HEK293 (cell line): Measurements from ENCODE around the gene ZNF786.

Source experiments
- EGR2 ChIP-seq: fragments of 450-650 bp; formaldehyde crosslinking; IDR thresholded peaks from 2 replicates; pipeline ENCODE4 v1.5.1; 2016; ENCODE audit warnings: low read depth, missing biosample characterization, missing genetic modification characterization
- GLI4 ChIP-seq: fragments of 450-650 bp; formaldehyde crosslinking; IDR thresholded peaks from 2 replicates; pipeline ENCODE4 v1.5.1; 2016; ENCODE audit warnings: missing biosample characterization, missing genetic modification characterization
- HIC1 ChIP-seq: fragments of 450-650 bp; formaldehyde crosslinking; IDR thresholded peaks from 2 replicates; pipeline ENCODE4 v1.5.1; 2016; ENCODE audit warnings: missing biosample characterization, missing genetic modification characterization
- OSR2 ChIP-seq: fragments of 450-650 bp; formaldehyde crosslinking; IDR thresholded peaks from 2 replicates; pipeline ENCODE4 v1.5.1; 2016; ENCODE audit warnings: missing biosample characterization, missing genetic modification characterization
- PRDM10 ChIP-seq: fragments of 450-650 bp; formaldehyde crosslinking; IDR thresholded peaks from 2 replicates; pipeline ENCODE4 v1.5.1; 2016; ENCODE audit warnings: missing biosample characterization, missing genetic modification characterization
- ZBTB10 ChIP-seq: fragments of 450-650 bp; formaldehyde crosslinking; IDR thresholded peaks from 2 replicates; pipeline ENCODE4 v1.5.1; 2016; ENCODE audit warnings: missing biosample characterization, missing genetic modification characterization
- ZBTB7A ChIP-seq: fragments of 450-650 bp; formaldehyde crosslinking; IDR thresholded peaks from 2 replicates; pipeline ENCODE4 v1.5.1; 2016; ENCODE audit warnings: low read depth, missing biosample characterization, missing genetic modification characterization
- ZFP69B ChIP-seq: fragments of 450-650 bp; formaldehyde crosslinking; IDR thresholded peaks from 2 replicates; pipeline ENCODE4 v1.5.1; 2016; ENCODE audit warnings: missing biosample characterization, missing genetic modification characterization
- ZNF138 ChIP-seq: fragments of 450-650 bp; formaldehyde crosslinking; IDR thresholded peaks from 2 replicates; pipeline ENCODE4 v1.5.1; 2016; ENCODE audit warnings: missing biosample characterization, missing genetic modification characterization, borderline replicate concordance
- ZNF26 ChIP-seq: fragments of 450-650 bp; formaldehyde crosslinking; IDR thresholded peaks from 2 replicates; pipeline ENCODE4 v1.5.1; 2016; ENCODE audit warnings: missing biosample characterization, missing genetic modification characterization
- ZNF600 ChIP-seq: fragments of 450-650 bp; formaldehyde crosslinking; IDR thresholded peaks from 2 replicates; pipeline ENCODE4 v1.5.1; 2016; ENCODE audit warnings: missing biosample characterization, missing genetic modification characterization
- ZNF843 ChIP-seq: fragments of 450-650 bp; formaldehyde crosslinking; IDR thresholded peaks from 2 replicates; pipeline ENCODE4 v1.5.1; 2016; ENCODE audit warnings: missing biosample characterization, missing genetic modification characterization
- TF ChIP-seq, protein P1 (sequence below): fragments of 450-650 bp; formaldehyde crosslinking; conservative IDR thresholded peaks from 2 replicates; pipeline ENCODE4 v1.5.1; 2016; ENCODE audit warnings: low read depth, missing biosample characterization, missing genetic modification characterization
- TF ChIP-seq, protein P2 (sequence below): fragments of 450-650 bp; formaldehyde crosslinking; IDR thresholded peaks from 2 replicates; pipeline ENCODE4 v1.5.1; 2016; ENCODE audit warnings: missing biosample characterization, missing genetic modification characterization
- TF ChIP-seq, protein P3 (sequence below): fragments of 450-650 bp; formaldehyde crosslinking; IDR thresholded peaks from 2 replicates; pipeline ENCODE4 v1.5.1; 2016; ENCODE audit warnings: missing biosample characterization, missing genetic modification characterization

The ZNF786 gene

DNA sequence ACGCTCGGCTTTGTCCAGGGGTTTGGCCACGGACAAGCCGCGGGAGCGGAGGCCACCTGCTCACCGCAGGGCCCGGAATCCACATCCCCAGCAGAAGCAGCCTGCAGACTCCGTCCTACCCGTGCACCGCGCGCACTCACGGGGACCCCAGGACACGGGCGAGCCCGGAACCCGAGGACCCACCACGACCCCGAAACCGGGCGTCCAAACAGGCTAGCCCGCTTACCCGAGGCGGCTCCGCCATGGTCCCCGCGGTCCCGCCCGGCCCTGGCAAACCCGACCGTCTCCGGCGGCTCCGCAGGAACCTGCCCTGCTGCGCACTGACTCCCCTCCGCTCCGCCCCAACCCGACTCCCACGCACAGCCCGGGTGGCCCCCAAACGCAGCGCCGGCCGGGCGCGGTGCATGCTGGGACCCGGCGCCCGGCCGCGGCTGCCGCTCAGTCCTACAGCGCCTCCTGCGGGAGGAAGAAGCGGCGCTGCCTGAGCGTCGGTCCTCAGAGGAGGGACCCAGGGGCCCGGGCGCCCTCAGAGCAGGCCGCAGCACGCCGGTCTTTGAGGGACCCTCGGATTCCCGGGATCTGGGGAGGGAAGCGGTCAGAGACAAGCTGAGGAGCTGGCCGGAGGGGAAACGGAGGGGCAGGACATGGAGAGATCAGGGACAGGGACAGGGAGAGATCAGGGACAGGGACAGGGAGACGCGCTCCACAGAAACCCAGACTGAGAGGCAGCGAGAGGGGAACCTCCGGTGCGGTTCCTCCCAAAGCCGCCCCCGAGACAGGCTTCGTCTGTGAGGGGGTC lies at the start of gene ZNF786 (continued):
- TF ChIP-seq ZBTB7A (peak; percentile 94), ZNF138 (tag by site-specific recombination) (no peak), OSR2 (tag by site-specific recombination) (peak; percentile 33; the same call in 1 of the 2 replicates), EGR2 (peak; percentile 70), ZNF600 (tag by site-specific recombination) (peak; percentile 95), PRDM10 (peak; percentile 18), ZNF26 (tag by site-specific recombination) (no peak), ZFP69B (tag by site-specific recombination) (peak; percentile 58), ZNF843 (tag by site-specific recombination) (peak; percentile 47; the same call in 1 of the 2 replicates), GLI4 (tag by site-specific recombination) (0 out of 2 replicates have a peak, but pooled peaks have one; percentile 59), HIC1 (tag by site-specific recombination) (0 out of 2 replicates have a peak, but pooled peaks have one; percentile 19), ZBTB10 (tag by site-specific recombination) (peak; percentile 92)
- TF ChIP-seq, protein P1, sequence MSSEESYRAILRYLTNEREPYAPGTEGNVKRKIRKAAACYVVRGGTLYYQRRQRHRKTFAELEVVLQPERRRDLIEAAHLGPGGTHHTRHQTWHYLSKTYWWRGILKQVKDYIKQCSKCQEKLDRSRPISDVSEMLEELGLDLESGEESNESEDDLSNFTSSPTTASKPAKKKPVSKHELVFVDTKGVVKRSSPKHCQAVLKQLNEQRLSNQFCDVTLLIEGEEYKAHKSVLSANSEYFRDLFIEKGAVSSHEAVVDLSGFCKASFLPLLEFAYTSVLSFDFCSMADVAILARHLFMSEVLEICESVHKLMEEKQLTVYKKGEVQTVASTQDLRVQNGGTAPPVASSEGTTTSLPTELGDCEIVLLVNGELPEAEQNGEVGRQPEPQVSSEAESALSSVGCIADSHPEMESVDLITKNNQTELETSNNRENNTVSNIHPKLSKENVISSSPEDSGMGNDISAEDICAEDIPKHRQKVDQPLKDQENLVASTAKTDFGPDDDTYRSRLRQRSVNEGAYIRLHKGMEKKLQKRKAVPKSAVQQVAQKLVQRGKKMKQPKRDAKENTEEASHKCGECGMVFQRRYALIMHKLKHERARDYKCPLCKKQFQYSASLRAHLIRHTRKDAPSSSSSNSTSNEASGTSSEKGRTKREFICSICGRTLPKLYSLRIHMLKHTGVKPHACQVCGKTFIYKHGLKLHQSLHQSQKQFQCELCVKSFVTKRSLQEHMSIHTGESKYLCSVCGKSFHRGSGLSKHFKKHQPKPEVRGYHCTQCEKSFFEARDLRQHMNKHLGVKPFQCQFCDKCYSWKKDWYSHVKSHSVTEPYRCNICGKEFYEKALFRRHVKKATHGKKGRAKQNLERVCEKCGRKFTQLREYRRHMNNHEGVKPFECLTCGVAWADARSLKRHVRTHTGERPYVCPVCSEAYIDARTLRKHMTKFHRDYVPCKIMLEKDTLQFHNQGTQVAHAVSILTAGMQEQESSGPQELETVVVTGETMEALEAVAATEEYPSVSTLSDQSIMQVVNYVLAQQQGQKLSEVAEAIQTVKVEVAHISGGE (tag by site-specific recombination): peak; percentile 48
- TF ChIP-seq, protein P2, sequence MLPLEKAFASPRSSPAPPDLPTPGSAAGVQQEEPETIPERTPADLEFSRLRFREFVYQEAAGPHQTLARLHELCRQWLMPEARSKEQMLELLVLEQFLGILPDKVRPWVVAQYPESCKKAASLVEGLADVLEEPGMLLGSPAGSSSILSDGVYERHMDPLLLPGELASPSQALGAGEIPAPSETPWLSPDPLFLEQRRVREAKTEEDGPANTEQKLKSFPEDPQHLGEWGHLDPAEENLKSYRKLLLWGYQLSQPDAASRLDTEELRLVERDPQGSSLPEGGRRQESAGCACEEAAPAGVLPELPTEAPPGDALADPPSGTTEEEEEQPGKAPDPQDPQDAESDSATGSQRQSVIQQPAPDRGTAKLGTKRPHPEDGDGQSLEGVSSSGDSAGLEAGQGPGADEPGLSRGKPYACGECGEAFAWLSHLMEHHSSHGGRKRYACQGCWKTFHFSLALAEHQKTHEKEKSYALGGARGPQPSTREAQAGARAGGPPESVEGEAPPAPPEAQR (tag by site-specific recombination): no peak
- TF ChIP-seq, protein P3, sequence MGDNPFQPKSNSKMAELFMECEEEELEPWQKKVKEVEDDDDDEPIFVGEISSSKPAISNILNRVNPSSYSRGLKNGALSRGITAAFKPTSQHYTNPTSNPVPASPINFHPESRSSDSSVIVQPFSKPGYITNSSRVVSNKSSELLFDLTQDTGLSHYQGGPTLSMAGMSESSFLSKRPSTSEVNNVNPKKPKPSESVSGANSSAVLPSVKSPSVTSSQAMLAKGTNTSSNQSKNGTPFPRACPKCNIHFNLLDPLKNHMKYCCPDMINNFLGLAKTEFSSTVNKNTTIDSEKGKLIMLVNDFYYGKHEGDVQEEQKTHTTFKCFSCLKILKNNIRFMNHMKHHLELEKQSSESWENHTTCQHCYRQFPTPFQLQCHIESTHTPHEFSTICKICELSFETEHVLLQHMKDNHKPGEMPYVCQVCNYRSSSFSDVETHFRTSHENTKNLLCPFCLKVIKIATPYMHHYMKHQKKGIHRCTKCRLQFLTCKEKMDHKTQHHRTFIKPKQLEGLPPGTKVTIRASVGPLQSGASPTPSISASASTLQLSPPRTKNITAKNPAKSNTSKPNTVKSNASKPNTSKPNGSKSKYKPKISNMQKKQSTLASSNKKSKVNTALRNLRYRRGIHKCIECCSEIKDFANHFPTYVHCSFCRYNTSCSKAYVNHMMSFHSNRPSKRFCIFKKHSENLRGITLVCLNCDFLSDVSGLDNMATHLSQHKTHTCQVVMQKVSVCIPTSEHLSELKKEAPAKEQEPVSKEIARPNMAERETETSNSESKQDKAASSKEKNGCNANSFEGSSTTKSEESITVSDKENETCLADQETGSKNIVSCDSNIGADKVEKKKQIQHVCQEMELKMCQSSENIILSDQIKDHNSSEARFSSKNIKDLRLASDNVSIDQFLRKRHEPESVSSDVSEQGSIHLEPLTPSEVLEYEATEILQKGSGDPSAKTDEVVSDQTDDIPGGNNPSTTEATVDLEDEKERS (tag by site-specific recombination): no peak
